DOHH2 (cell line): ENCODE data around the gene SAP30L.

Source experiments
- H3F3A ChIP-seq: fragments of 200-600 bp; sonication (generic), shearing (Covaris generic); 2 replicates; pipeline ENCODE4 v1.6.0; 2016; ENCODE audit warnings: antibody characterized with exemption, mild to moderate bottlenecking; ENCODE audit not compliant: control insufficient read depth, insufficient read depth
- H3K27ac ChIP-seq: fragments of 200-600 bp; sonication (generic); 2 replicates; pipeline ENCODE4 v1.5.1; 2014; ENCODE audit warnings: low read depth, mild to moderate bottlenecking, low read length, moderate library complexity
- H3K27me3 ChIP-seq: fragments of 200-600 bp; sonication (generic); 2 replicates; pipeline ENCODE4 v1.6.1; 2014; ENCODE audit warnings: mild to moderate bottlenecking, low read length, mixed read lengths; ENCODE audit not compliant: control insufficient read depth
- H3K36me3 ChIP-seq: fragments of 200-600 bp; sonication (generic); 2 replicates; pipeline ENCODE4 v1.6.1; 2014; ENCODE audit warnings: mild to moderate bottlenecking, low read length, moderate library complexity, mixed read lengths; ENCODE audit not compliant: control insufficient read depth
- H3K4me1 ChIP-seq: fragments of 200-600 bp; sonication (generic); 2 replicates; pipeline ENCODE4 v1.6.1; 2014; ENCODE audit warnings: mild to moderate bottlenecking, low read length, mixed read lengths; ENCODE audit not compliant: control insufficient read depth
- H3K4me2 ChIP-seq: fragments of 200-600 bp; sonication (generic); 2 replicates; pipeline ENCODE4 v1.6.0; 2014; ENCODE audit warnings: mild to moderate bottlenecking, low read length, moderate library complexity
- H3K4me3 ChIP-seq: fragments of 200-600 bp; sonication (generic); 2 replicates; pipeline ENCODE4 v1.5.1; 2014; ENCODE audit warnings: mild to moderate bottlenecking, low read length, mixed read lengths
- H3K79me2 ChIP-seq: fragments of 200-600 bp; sonication (generic); 2 replicates; pipeline ENCODE4 v1.6.1; 2014; ENCODE audit warnings: mild to moderate bottlenecking, low read length, mixed read lengths; ENCODE audit not compliant: control insufficient read depth
- H3K9me2 ChIP-seq: fragments of 200-600 bp; sonication (generic); replicated peaks from 2 replicates; pipeline ENCODE4 v1.6.1; 2014; ENCODE audit warnings: mild to moderate bottlenecking, low read length, mixed read lengths; ENCODE audit not compliant: control insufficient read depth
- H3K9me3 ChIP-seq: fragments of 200-600 bp; sonication (generic); 2 replicates; pipeline ENCODE4 v1.6.1; 2014; ENCODE audit warnings: antibody characterized with exemption, low read length, mixed read lengths; ENCODE audit not compliant: control insufficient read depth, insufficient read depth
- H4K20me1 ChIP-seq: fragments of 200-600 bp; sonication (generic); 2 replicates; pipeline ENCODE4 v1.6.0; 2014; ENCODE audit warnings: low read depth, mild to moderate bottlenecking, antibody characterized with exemption, low read length, moderate library complexity; ENCODE audit not compliant: control insufficient read depth, insufficient read depth
- CTCF ChIP-seq: fragments of 200-600 bp; sonication (generic); IDR thresholded peaks from one replicate; pipeline ENCODE4 v1.5.1; 2014; ENCODE audit warnings: antibody characterized with exemption, mild to moderate bottlenecking, low read depth, low read length; ENCODE audit not compliant: poor library complexity, severe bottlenecking
- EZH2phosphoT487 ChIP-seq: fragments of 200-600 bp; sonication (generic); IDR thresholded peaks from 2 replicates; pipeline ENCODE4 v1.6.1; 2017; ENCODE audit warnings: borderline replicate concordance, mild to moderate bottlenecking, antibody characterized with exemption, low read length, moderate library complexity, mixed read lengths

SAP30L gene

GRCh38 chr5:154418344-154418820 lies 27.4 kb upstream of the SAP30L start:
- H3K36me3 ChIP-seq, result no peaks in the 10 kb centered on the region
- TF ChIP-seq CTCF, result no peak
- TF ChIP-seq EZH2phosphoT487, result no peak
- H3K27me3 ChIP-seq, result no peaks in the 10 kb centered on the region
- no peaks in the 10 kb centered on the region for H4K20me1 ChIP-seq
- H3K79me2 ChIP-seq, result no peaks in the 10 kb centered on the region
- peaks cover 5% of the 10 kb centered on the region; the same call in 1 of the 2 replicates for H3K4me1 ChIP-seq
- no peak overlapping the region for H3K4me2 ChIP-seq
- H3K9me2 ChIP-seq, result no peaks in the 10 kb centered on the region
- H3K27ac ChIP-seq, result no peak overlapping the region
- no peak overlapping the region for H3K4me3 ChIP-seq
- H3F3A ChIP-seq, result no peaks in the 10 kb centered on the region
- H3K9me3 ChIP-seq, result no peaks in the 10 kb centered on the region

GRCh38 chr5:154419236-154419635 lies 26.6 kb upstream of the SAP30L start:
- H3F3A ChIP-seq, result no peaks in the 10 kb centered on the region
- H3K36me3 ChIP-seq, result no peaks in the 10 kb centered on the region

GRCh38 chr5:154421868-154422267 lies 23.9 kb upstream of the SAP30L start:
- Histone ChIP-seq H3K9me3 (peaks cover 4% of the 10 kb centered on the region; the same call in 1 of the 2 replicates), H3K36me3 (no peaks in the 10 kb centered on the region), H3K4me2 (no peak overlapping the region), H3K4me3 (no peak overlapping the region), H4K20me1 (no peaks in the 10 kb centered on the region), H3K9me2 (no peaks in the 10 kb centered on the region), H3K79me2 (no peaks in the 10 kb centered on the region), H3K27me3 (no peaks in the 10 kb centered on the region), H3K27ac (no peak overlapping the region), H3K4me1 (peaks cover 1% of the 10 kb centered on the region; the same call in 1 of the 2 replicates), H3F3A (no peaks in the 10 kb centered on the region)
- TF ChIP-seq EZH2phosphoT487 (no peak), CTCF (peak; percentile 67)

More at GRCh38 chr5:154419236-154419635, 26.6 kb upstream of the SAP30L start:
- H3K9me3 ChIP-seq, result peaks cover 4% of the 10 kb centered on the region; the same call in 1 of the 2 replicates
- H3K79me2 ChIP-seq, result no peaks in the 10 kb centered on the region
- H3K9me2 ChIP-seq, result no peaks in the 10 kb centered on the region
- no peak overlapping the region for H3K4me3 ChIP-seq
- H3K27ac ChIP-seq, result no peak overlapping the region
- H3K4me1 ChIP-seq, result peaks cover 5% of the 10 kb centered on the region; the same call in 1 of the 2 replicates
- no peaks in the 10 kb centered on the region for H3K27me3 ChIP-seq
- TF ChIP-seq CTCF, result no peak
- no peak for TF ChIP-seq EZH2phosphoT487
- no peak overlapping the region for H3K4me2 ChIP-seq
- no peaks in the 10 kb centered on the region for H4K20me1 ChIP-seq
